Fibroblast of the aortic adventitia (primary cell): ENCODE data around the gene TAL2. TPM values are rescaled to one million over a fixed set of nuclear protein-coding genes. Genes with fewer than 3 reads are reported as not detected.

Experiments
- DNase-seq: peaks from one replicate; pipeline ENCODE4 v3.0.0-alpha.2; 2010; ENCODE audit warnings: low read depth
- H3K4me3 ChIP-seq: 2 replicates; pipeline ENCODE4 v1.5.1; 2011; ENCODE audit warnings: low read depth, mild to moderate bottlenecking, control low read depth, low read length, moderate library complexity
- total RNA-seq: library from RNA; depleted of rRNA; stranded (reverse); fragments of >200 nt; gene quantifications from 2 replicates; pipeline ENCODE4 v1.2.3, GENCODE V29; 2012; ENCODE audit warnings: low replicate concordance
- TF ChIP-seq, protein P1 (sequence below): IDR thresholded peaks from 2 replicates; pipeline ENCODE4 v1.5.1; 2011; ENCODE audit warnings: mild to moderate bottlenecking, low read length, control low read depth, inconsistent platforms; ENCODE audit not compliant: insufficient read depth

The TAL2 gene
- total RNA-seq, 1 donor, result not detected

DNA sequence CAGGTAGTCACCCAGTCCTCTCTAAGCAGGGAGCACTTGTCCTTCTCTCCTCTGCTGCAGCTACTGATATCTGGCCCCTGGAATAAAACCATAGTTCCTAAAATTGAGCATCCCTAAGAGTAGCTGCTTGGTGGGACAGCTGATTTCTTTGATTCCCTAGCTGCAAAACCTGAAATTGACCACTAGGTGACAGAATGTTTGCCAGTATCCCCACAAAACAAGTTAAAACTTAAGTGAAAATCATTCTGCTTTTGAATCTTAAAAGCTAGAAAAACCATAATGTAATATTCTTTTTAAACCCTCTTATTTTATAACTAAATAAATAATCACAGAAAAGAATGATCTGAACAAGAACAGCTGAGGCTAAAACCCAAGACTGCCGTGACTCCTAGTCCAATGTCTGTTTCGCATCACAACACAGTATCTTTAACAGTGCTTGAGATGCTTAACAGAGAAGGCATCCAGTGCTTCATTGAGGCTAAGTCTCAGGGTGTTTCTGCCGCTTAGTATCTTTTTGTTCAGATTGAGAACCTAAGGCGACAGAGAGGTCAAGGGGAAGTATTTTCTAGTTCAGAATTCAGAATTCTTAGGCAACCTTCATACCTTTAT is 24.4 kb upstream of the TAL2 start:
- peak; percentile 10 for DNase-seq
- TF ChIP-seq, protein P1, sequence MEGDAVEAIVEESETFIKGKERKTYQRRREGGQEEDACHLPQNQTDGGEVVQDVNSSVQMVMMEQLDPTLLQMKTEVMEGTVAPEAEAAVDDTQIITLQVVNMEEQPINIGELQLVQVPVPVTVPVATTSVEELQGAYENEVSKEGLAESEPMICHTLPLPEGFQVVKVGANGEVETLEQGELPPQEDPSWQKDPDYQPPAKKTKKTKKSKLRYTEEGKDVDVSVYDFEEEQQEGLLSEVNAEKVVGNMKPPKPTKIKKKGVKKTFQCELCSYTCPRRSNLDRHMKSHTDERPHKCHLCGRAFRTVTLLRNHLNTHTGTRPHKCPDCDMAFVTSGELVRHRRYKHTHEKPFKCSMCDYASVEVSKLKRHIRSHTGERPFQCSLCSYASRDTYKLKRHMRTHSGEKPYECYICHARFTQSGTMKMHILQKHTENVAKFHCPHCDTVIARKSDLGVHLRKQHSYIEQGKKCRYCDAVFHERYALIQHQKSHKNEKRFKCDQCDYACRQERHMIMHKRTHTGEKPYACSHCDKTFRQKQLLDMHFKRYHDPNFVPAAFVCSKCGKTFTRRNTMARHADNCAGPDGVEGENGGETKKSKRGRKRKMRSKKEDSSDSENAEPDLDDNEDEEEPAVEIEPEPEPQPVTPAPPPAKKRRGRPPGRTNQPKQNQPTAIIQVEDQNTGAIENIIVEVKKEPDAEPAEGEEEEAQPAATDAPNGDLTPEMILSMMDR, result peak; percentile 56
- H3K4me3 ChIP-seq, result no peak overlapping the region

DNA sequence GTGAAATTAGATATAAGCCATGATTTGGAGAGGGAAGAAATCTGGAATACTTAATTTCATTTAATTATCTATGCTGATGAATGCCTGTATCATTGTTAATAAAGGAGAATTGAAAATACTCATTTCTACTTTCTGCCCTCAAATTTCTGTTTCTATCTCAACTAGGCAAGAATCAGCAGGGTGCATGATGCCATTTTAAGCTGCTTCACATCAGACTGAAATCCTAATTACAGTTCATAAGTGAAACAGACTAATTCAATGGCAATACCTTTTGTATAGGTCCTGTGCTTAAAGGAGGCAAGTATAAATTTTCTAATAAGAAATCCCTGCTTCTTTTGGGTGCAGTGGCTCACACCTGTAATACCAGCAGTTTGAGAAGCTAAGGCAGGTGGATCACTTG is 22.3 kb upstream of the TAL2 start:
- TF ChIP-seq, protein P1, result no peak
- no peak for DNase-seq
- H3K4me3 ChIP-seq, result no peak overlapping the region

DNA sequence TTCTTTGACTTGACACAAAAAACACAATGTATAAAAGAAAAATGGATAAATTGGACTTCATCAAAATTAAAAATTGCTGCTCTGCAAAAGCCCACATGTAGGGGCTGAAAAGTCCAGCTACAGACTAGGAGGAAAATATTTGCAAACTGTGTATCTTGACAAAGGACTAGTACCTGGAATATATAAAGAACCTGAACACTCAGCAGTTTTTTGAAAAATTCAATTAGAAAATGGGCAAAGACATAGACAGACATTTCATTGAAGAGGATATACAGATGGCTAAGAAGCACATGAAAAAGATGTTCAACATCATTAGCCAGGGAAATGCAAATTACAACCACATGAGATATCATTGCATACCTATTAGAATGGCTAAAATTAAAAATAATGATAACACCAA is 18.5 kb upstream of the TAL2 start:
- DNase-seq, result no peak
- TF ChIP-seq, protein P1, result no peak
- no peak overlapping the region for H3K4me3 ChIP-seq

- TF ChIP-seq, protein P1, result no peak
- no peak for DNase-seq
- H3K4me3 ChIP-seq, result no peak overlapping the region
Measured at GRCh38 chr9:105646879-105647594, 15.2 kb upstream of the TAL2 start.

DNA sequence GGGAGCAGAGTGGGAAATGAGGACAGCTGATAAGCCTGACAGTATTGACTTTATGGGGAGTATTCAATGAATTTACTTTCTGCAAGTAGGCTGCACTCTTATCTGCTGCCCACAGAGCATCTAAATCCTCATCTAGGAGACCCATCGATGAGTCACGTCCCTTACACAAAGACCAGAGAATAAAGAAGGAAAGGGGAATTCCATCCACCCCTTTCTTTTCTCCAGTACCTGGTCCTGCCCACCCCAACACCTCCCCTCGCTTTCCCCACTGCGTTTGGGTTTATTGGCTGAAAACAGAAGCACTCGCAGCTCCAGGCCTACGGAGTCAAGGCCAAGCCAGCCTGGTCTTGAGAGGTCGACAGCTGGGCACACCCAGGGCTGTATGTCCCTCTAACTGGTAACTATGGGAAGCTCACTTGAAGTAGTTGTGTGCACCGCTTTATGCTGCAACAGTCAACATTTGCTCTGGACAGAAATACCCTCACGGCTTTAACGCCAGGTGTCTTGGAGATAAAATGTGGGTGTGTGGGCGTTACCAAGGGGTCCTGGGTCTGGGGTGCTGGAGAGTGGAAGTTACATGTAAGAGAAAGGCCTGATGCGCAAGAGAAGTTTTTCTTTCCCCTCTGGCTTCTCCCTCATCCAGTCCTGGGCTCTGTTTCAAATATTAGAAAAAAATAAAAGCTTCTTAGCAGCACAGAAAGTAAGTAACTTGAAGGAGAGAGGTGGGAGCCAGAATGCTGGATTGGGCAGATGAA is 14.5 kb upstream of the TAL2 start:
- H3K4me3 ChIP-seq, result no peak overlapping the region
- DNase-seq, result peak; percentile 12
- TF ChIP-seq, protein P1, result no peak

- TF ChIP-seq, protein P1, result no peak
- no peak overlapping the region for H3K4me3 ChIP-seq
- DNase-seq, result no peak
Measured at GRCh38 chr9:105651806-105652205, 10.5 kb upstream of the TAL2 start.
